Mucosa of rectum (tissue), 2 donors: ENCODE measurements around the gene AMBP.
"Not testable (repeated sequence)": the region's sequence is repeated elsewhere in the genome, so short reads cannot be mapped to it uniquely, and the experiment has no call there.

ENCODE experiments used
- H3K27ac ChIP-seq, 2 donors: one replicate each; pipeline ENCODE4 v1.7.0; 2013; ENCODE audit warnings: inconsistent platforms in 2 of 2, low read depth in 2 of 2, low read length in 2 of 2
- H3K27me3 ChIP-seq, 2 donors: one replicate each; pipeline ENCODE4 v1.7.0; 2013; ENCODE audit warnings: low read length in 2 of 2; ENCODE audit not compliant: control insufficient read depth in 2 of 2, insufficient read depth in 2 of 2
- H3K36me3 ChIP-seq, 2 donors: one replicate each; pipeline ENCODE4 v1.7.0; 2013; ENCODE audit warnings: low read length in 2 of 2; ENCODE audit not compliant: control insufficient read depth in 2 of 2, insufficient read depth in 2 of 2
- H3K4me1 ChIP-seq, 2 donors: one replicate each; pipeline ENCODE4 v1.7.0; 2013; ENCODE audit warnings: low read length in 2 of 2, mild to moderate bottlenecking in 1 of 2; ENCODE audit not compliant: control insufficient read depth in 2 of 2, insufficient read depth in 2 of 2
- H3K4me3 ChIP-seq, 2 donors: one replicate each; pipeline ENCODE4 v1.7.0; 2013; ENCODE audit warnings: low read length in 2 of 2
- H3K9ac ChIP-seq, 2 donors: one replicate each; pipeline ENCODE4 v1.7.0; 2013; ENCODE audit warnings: low read length in 2 of 2, low read depth in 1 of 2, mild to moderate bottlenecking in 1 of 2
- H3K9me3 ChIP-seq, 2 donors: one replicate each; pipeline ENCODE4 v1.7.0; 2013; ENCODE audit warnings: low read length in 2 of 2; ENCODE audit not compliant: control insufficient read depth in 2 of 2
- donor health status: healthy.
- donor health status: Normal muscosa, but diverticular disease.

The AMBP gene

GRCh38 chr9:114050646-114051045 is 27.5 kb downstream of the AMBP start:
- Histone ChIP-seq H3K27me3 (no peaks in the 10 kb centered on the region), H3K4me1 (no peaks in the 10 kb centered on the region), H3K4me3 (no peak overlapping the region), H3K9ac (no peak overlapping the region), H3K36me3 (peaks cover 8 to 11% of the 10 kb centered on the region in 2 donors), H3K9me3 (no peaks in the 10 kb centered on the region), H3K27ac (no peak overlapping the region)

- Histone ChIP-seq H3K27ac (no peak overlapping the region), H3K4me3 (no peak overlapping the region), H3K9me3 (no peaks in the 10 kb centered on the region), H3K9ac (no peak overlapping the region), H3K36me3 (peaks cover 8 to 11% of the 10 kb centered on the region in 2 donors), H3K27me3 (no peaks in the 10 kb centered on the region), H3K4me1 (no peaks in the 10 kb centered on the region)
Observed at GRCh38 chr9:114050226-114050568, 27.9 kb downstream of the AMBP start.

DNA sequence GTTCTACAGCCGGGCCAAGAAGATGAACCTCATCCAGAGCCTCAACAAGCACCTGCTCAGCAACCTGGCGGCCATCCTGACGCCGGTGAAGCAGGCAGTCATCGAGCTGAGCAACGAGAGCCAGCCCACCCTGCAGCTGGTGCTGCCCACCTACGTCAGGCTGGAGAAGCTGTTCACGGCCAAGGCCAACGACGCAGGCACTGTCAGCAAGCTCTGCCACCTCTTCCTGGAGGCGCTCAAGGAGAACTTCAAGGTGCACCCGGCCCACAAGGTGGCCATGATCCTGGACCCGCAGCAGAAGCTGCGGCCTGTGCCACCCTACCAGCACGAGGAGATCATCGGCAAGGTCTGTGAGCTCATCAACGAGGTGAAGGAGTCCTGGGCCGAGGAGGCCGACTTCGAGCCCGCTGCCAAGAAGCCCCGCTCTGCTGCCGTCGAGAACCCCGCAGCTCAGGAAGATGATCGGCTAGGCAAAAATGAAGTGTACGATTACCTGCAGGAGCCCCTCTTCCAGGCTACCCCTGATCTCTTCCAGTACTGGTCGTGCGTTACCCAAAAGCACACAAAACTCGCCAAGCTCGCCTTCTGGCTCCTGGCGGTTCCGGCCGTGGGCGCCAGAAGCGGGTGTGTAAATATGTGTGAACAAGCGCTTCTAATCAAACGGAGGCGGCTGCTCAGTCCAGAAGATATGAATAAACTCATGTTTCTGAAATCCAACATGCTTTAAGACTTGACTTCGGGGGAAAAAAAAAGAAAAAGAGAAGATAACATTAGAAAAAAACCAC is 28.5 kb downstream of the AMBP start:
- Histone ChIP-seq H3K9ac (no peak overlapping the region), H3K36me3 (peaks cover 8 to 11% of the 10 kb centered on the region in 2 donors), H3K4me3 (no peak overlapping the region), H3K4me1 (no peaks in the 10 kb centered on the region), H3K27ac (no peak overlapping the region), H3K27me3 (no peaks in the 10 kb centered on the region), H3K9me3 (no peaks in the 10 kb centered on the region)

- Histone ChIP-seq H3K4me1 (no peaks in the 10 kb centered on the region), H3K27me3 (no peaks in the 10 kb centered on the region), H3K9ac (no peak overlapping the region), H3K4me3 (no peak overlapping the region), H3K36me3 (peaks cover 8 to 11% of the 10 kb centered on the region in 2 donors), H3K27ac (no peak overlapping the region), H3K9me3 (no peaks in the 10 kb centered on the region)
Observed at GRCh38 chr9:114048533-114049415, 29.3 kb downstream of the AMBP start.

- H3K4me3 ChIP-seq: no peak overlapping the region
- no peaks in the 10 kb centered on the region for H3K27me3 ChIP-seq
- no peak overlapping the region for H3K27ac ChIP-seq
- no peak overlapping the region for H3K9ac ChIP-seq
- peaks cover 8 to 11% of the 10 kb centered on the region in 2 donors for H3K36me3 ChIP-seq
- no peaks in the 10 kb centered on the region for H3K9me3 ChIP-seq
- no peaks in the 10 kb centered on the region for H3K4me1 ChIP-seq
Observed at GRCh38 chr9:114047717-114048116, 30.4 kb downstream of the AMBP start.

- no peak overlapping the region for H3K4me3 ChIP-seq
- peaks cover 8 to 11% of the 10 kb centered on the region in 2 donors for H3K36me3 ChIP-seq
Observed at GRCh38 chr9:114046875-114047274, 31.2 kb downstream of the AMBP start.

DNA sequence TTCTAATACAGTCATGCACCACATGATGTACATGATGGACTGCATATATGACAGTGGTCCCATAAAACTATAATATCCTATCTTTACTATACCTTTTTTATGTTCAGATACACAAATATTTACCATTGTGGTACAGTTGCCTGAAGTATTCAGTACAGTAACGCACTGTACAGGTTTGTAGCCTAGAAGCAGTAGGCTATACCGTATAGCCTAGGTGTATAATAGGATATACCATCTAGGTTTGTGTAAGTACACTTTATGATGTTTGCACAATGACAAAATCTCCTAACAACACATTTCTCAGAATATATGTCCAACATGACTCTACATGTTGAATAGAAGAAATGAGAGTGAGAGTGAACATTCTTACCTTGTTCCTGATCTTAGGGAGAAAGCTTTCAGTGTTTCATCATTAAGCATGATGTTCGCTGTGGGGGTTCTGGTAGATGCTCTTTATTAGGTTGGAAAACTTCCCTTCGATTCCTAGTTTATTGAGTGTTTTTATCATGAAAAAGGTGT is 31.8 kb downstream of the AMBP start:
- Histone ChIP-seq H3K4me3 (no peak overlapping the region), H3K9me3 (no peaks in the 10 kb centered on the region), H3K9ac (no peak overlapping the region), H3K27me3 (no peaks in the 10 kb centered on the region), H3K4me1 (no peaks in the 10 kb centered on the region), H3K27ac (no peak overlapping the region), H3K36me3 (peaks cover 8 to 11% of the 10 kb centered on the region in 2 donors)

More at GRCh38 chr9:114046875-114047274, 31.2 kb downstream of the AMBP start:
- H3K27ac ChIP-seq: no peak overlapping the region
- H3K9me3 ChIP-seq: no peaks in the 10 kb centered on the region
- no peaks in the 10 kb centered on the region for H3K27me3 ChIP-seq
- H3K4me1 ChIP-seq: no peaks in the 10 kb centered on the region
- no peak overlapping the region for H3K9ac ChIP-seq

- H3K27ac ChIP-seq, H3K4me1 ChIP-seq, H3K27me3 ChIP-seq: not testable (repeated sequence)
Observed at GRCh38 chr9:114043660-114044059, 34.4 kb downstream of the AMBP start.

DNA sequence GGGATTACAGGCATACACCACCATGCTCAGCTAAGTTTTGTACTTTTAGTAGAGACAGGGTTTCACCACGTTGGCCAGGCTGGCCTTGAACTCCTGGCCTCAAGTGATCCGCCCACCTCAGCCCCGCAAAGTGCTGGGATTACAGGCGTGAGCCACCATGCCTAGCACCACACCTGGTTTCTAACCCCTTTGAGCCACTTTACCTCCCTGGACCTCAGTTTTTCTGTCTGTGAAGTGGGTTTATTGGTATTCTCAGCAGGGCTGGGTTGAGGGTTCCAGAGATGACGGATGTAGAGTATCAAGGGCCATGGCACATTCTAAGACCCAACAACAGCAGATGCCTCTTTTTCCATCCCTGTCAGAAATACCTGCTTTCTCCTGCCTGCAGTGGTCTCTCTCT is 38.6 kb downstream of the AMBP start:
- Histone ChIP-seq H3K9ac (no peak overlapping the region), H3K4me1 (no peaks in the 10 kb centered on the region), H3K27ac (no peak overlapping the region), H3K27me3 (no peaks in the 10 kb centered on the region), H3K36me3 (peaks cover 2 to 10% of the 10 kb centered on the region in 2 donors), H3K9me3 (no peaks in the 10 kb centered on the region), H3K4me3 (no peak overlapping the region)

More at GRCh38 chr9:114043660-114044059, 34.4 kb downstream of the AMBP start:
- H3K36me3 ChIP-seq, H3K9me3 ChIP-seq, H3K4me3 ChIP-seq, H3K9ac ChIP-seq: not testable (repeated sequence)

DNA sequence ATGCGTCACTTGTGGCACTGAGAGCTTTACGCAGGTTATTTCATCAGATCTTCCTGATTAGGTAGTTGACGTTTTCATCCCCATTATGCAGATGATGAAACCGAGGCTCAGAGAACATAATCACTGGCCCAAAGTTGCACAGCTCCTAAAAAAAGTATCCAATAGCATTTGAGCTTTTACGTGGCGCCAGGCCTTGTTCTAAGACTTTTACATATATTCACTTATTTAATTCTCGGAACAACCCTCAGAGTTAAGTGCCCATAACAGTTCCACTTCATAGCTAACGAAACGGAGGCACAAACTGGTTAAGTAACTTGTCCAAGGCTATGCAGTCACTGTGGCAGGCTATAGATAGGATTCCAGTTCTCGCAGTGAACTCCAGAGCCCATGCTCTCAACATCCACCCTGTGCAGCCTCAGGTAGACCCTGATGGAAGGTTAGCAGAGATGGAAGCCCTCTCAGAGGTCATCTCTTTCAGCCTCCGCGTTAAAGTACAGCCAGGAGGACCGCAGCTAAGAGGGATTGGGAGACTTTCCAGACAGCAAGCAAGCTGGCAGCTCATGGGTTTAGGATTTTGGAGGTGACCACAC is 39.3 kb downstream of the AMBP start:
- no peak overlapping the region for H3K4me3 ChIP-seq
- peaks cover 2 to 10% of the 10 kb centered on the region in 2 donors for H3K36me3 ChIP-seq
- no peaks in the 10 kb centered on the region for H3K4me1 ChIP-seq
- no peaks in the 10 kb centered on the region for H3K9me3 ChIP-seq
- H3K9ac ChIP-seq: no peak overlapping the region
- no peaks in the 10 kb centered on the region for H3K27me3 ChIP-seq
- H3K27ac ChIP-seq: no peak overlapping the region
